ENCODE measurements around the gene SLC30A2. TPM values are rescaled to one million over a fixed set of nuclear protein-coding genes. Genes with fewer than 3 reads are reported as not detected.

Gene SLC30A2
- polyA plus RNA-seq, 2 of the 4 experiments (the other 2 are of a cell fraction), result not detected

DNA sequence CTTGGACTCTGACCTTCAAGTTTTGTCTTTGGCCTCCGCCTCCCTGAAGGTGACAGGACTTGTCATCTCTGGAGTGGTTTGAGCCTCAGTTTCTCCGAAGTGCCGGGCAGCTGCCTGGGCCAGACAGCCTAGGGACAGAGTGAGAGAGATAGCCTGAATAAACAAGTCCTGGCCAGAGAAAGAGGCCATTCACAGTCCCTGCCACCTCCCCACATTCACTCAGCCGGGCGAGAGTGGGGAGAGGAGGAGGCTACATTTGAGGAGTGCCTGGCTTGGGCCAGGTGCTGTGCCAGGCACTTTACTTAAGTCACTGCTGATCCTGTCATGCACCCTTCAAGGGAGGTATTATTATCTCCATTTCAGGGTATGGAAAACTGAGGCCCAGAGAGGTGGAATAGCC, 20.9 kb downstream of the SLC30A2 start:
- POLR2A ChIA-PET, result no interaction called here
- H3K4me1 ChIP-seq, result no peaks in the 10 kb centered on the region
- H3K4me2 ChIP-seq, result no peak overlapping the region
- H3K27ac ChIP-seq, result no peak overlapping the region
- CTCF ChIA-PET, result interaction anchor here (1.3 kb wide), 1 partner anchor 11 kb away, joined by 5 read pairs; no protein-coding TSS in a partner anchor
- no peak overlapping the region for H3K4me3 ChIP-seq
- DNase-seq (ENCODE audit: low read depth in 1 of 2, low spot score in 1 of 2) (no peak), ATAC-seq (no peak), FAIRE-seq (no peak)
- WGBS (ENCODE audit: missing lambda C conversion rate), result 87% methylated on average over 5 of the region's 5 CpGs
- H3K9me3 ChIP-seq, result no peaks in the 10 kb centered on the region
- TF ChIP-seq SMC3 (IDR thresholded peaks at IDR 0.05) (no peak), HEYL (CRISPR knock-in tag; IDR thresholded peaks at IDR 0.05) (no peak), TP53 (CRISPR knock-in tag; IDR thresholded peaks at IDR 0.05) (no peak), KDM5A (IDR thresholded peaks at IDR 0.05) (no peak), ZC3H11A (IDR thresholded peaks at IDR 0.05) (no peak), CHD2 (IDR thresholded peaks at IDR 0.05; ENCODE audit: low read length, partially characterized antibody) (no peak), FOSL2 (IDR thresholded peaks at IDR 0.05) (no peak), FOSL2 (CRISPR knock-in tag; IDR thresholded peaks at IDR 0.05) (no peak), EP300 (IDR thresholded peaks at IDR 0.05) (no peak)

DNA sequence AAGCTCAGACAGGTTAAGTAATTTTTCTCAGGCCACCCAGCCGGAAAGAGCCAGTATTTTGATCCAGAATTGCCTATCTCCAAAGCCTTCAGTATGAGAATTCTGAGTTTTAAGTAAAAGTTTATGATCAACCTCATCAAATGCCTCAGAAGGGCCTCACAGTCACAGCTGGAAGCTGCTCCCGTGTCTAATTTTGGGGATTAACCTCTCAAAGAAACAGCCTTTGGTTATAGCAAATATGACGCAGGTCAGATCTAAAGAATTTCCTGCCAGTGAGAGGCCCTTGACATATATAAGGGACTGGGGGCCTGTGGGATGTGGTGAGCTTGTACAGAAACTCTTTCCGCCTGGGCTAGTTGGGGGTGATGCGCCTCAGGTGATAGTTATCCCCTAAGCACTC, 22.1 kb downstream of the SLC30A2 start:
- ChIA-PET CTCF (interaction anchor here (0.8 to 1.9 kb wide), 3 partner anchors 12 to 477 kb away, joined by 3 to 8 read pairs (median 4); partner anchors contain the start of gene ZNF593), POLR2A (no interaction called here)
- FAIRE-seq (no peak), DNase-seq (ENCODE audit: low read depth in 1 of 2, low spot score in 1 of 2) (no peak), ATAC-seq (no peak)
- H3K27ac ChIP-seq, result no peak overlapping the region
- H3K4me1 ChIP-seq, result no peaks in the 10 kb centered on the region
- no peak for TF ChIP-seq JUNB (IDR thresholded peaks at IDR 0.05)
- TF ChIP-seq POLR2A (IDR thresholded peaks at IDR 0.05; ENCODE audit: low read length), result no peak
- no peak for TF ChIP-seq TP53 (CRISPR knock-in tag; IDR thresholded peaks at IDR 0.05)
- no peak for TF ChIP-seq HDAC2 (IDR thresholded peaks at IDR 0.05)
- no peaks in the 10 kb centered on the region for H3K9me3 ChIP-seq
- 85% methylated on average over 4 of the region's 5 CpGs for WGBS (ENCODE audit: missing lambda C conversion rate)
- H3K4me3 ChIP-seq, result no peak overlapping the region
- no peak overlapping the region for H3K4me2 ChIP-seq

DNA sequence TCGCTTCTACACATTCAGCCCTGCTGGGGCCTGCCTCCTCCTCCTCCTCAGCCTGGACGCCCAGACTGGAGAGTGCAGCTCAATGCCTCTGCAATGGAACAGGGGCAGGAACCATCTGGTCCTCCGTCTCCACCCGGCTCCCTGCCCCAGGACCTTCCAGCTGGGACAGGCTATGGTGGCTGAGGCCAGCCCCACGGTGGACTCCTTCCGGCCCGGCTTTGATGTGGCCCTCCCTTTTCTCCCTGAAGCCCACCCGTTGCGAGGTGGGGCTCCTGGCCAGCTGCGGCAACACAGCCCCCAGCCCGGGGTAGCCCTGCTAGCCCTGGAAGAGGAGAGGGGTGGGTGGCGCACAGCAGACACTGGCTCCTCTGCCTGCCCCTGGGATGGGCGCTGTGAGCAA, 22.9 kb downstream of the SLC30A2 start:
- FAIRE-seq, result no peak
- no peak for ATAC-seq
- CTCF ChIA-PET, result interaction anchor here (1.6 to 1.9 kb wide), 2 partner anchors 12 to 186 kb away, joined by 3 to 8 read pairs; no protein-coding TSS in a partner anchor

More for the DNA sequence above, 22.9 kb downstream of the SLC30A2 start:
- H3K4me2 ChIP-seq, result no peak overlapping the region
- POLR2A ChIA-PET, result no interaction called here
- WGBS (ENCODE audit: missing lambda C conversion rate), result 83% methylated on average over 8 of the region's 13 CpGs
- H3K9me3 ChIP-seq, result no peaks in the 10 kb centered on the region
- TF ChIP-seq, protein P1, sequence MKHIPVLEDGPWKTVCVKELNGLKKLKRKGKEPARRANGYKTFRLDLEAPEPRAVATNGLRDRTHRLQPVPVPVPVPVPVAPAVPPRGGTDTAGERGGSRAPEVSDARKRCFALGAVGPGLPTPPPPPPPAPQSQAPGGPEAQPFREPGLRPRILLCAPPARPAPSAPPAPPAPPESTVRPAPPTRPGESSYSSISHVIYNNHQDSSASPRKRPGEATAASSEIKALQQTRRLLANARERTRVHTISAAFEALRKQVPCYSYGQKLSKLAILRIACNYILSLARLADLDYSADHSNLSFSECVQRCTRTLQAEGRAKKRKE (CRISPR knock-in tag; IDR thresholded peaks at IDR 0.05; ENCODE audit: low read depth), result no peak
- TF ChIP-seq JUN (IDR thresholded peaks at IDR 0.05) (no peak), SMC3 (IDR thresholded peaks at IDR 0.05) (no peak), HDAC2 (IDR thresholded peaks at IDR 0.05) (no peak), FOXS1 (CRISPR knock-in tag; IDR thresholded peaks at IDR 0.05) (no peak), CHD2 (IDR thresholded peaks at IDR 0.05; ENCODE audit: low read length, partially characterized antibody) (no peak), RCOR1 (IDR thresholded peaks at IDR 0.05; ENCODE audit: low read depth, low read length) (no peak), GATA3 (IDR thresholded peaks at IDR 0.05; ENCODE audit: borderline replicate concordance) (no peak), ESRRA (IDR thresholded peaks at IDR 0.05; ENCODE audit: borderline replicate concordance, low read length) (no peak), NR3C1 (IDR thresholded peaks at IDR 0.05) (no peak), RFX5 (IDR thresholded peaks at IDR 0.05) (no peak), EHF (CRISPR knock-in tag; IDR thresholded peaks at IDR 0.05) (no peak)
- TF ChIP-seq, protein P2, sequence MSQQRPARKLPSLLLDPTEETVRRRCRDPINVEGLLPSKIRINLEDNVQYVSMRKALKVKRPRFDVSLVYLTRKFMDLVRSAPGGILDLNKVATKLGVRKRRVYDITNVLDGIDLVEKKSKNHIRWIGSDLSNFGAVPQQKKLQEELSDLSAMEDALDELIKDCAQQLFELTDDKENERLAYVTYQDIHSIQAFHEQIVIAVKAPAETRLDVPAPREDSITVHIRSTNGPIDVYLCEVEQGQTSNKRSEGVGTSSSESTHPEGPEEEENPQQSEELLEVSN (IDR thresholded peaks at IDR 0.05; ENCODE audit: borderline replicate concordance, low read depth), result no peak
- TF ChIP-seq, protein P3, sequence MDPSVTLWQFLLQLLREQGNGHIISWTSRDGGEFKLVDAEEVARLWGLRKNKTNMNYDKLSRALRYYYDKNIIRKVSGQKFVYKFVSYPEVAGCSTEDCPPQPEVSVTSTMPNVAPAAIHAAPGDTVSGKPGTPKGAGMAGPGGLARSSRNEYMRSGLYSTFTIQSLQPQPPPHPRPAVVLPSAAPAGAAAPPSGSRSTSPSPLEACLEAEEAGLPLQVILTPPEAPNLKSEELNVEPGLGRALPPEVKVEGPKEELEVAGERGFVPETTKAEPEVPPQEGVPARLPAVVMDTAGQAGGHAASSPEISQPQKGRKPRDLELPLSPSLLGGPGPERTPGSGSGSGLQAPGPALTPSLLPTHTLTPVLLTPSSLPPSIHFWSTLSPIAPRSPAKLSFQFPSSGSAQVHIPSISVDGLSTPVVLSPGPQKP (IDR thresholded peaks at IDR 0.05; ENCODE audit: low read depth, low read length), result no peak
- TF ChIP-seq, protein P4, sequence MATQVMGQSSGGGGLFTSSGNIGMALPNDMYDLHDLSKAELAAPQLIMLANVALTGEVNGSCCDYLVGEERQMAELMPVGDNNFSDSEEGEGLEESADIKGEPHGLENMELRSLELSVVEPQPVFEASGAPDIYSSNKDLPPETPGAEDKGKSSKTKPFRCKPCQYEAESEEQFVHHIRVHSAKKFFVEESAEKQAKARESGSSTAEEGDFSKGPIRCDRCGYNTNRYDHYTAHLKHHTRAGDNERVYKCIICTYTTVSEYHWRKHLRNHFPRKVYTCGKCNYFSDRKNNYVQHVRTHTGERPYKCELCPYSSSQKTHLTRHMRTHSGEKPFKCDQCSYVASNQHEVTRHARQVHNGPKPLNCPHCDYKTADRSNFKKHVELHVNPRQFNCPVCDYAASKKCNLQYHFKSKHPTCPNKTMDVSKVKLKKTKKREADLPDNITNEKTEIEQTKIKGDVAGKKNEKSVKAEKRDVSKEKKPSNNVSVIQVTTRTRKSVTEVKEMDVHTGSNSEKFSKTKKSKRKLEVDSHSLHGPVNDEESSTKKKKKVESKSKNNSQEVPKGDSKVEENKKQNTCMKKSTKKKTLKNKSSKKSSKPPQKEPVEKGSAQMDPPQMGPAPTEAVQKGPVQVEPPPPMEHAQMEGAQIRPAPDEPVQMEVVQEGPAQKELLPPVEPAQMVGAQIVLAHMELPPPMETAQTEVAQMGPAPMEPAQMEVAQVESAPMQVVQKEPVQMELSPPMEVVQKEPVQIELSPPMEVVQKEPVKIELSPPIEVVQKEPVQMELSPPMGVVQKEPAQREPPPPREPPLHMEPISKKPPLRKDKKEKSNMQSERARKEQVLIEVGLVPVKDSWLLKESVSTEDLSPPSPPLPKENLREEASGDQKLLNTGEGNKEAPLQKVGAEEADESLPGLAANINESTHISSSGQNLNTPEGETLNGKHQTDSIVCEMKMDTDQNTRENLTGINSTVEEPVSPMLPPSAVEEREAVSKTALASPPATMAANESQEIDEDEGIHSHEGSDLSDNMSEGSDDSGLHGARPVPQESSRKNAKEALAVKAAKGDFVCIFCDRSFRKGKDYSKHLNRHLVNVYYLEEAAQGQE (IDR thresholded peaks at IDR 0.05), result no peak
- no peaks in the 10 kb centered on the region for H3K4me1 ChIP-seq
- H3K4me3 ChIP-seq, result no peak overlapping the region
- no peak overlapping the region for H3K27ac ChIP-seq
- no peak for DNase-seq (ENCODE audit: low read depth in 1 of 2, low spot score in 1 of 2)
